Gastrocnemius medialis (tissue), 4 donors: ENCODE data around the gene CRAMP1.

Experiments
- CTCF ChIP-seq, 5 experiments: fragments of 450-650 bp in 3 of 5; fragments of 200-600 bp in 2 of 5; sonication (generic) in 2 of 5; IDR thresholded peaks in 4 of 5; conservative IDR thresholded peaks in 1 of 5; 1 replicate in 4 of 5; 2 replicates in 1 of 5; pipeline ENCODE4 v1.5.1; 2016 to 2019; ENCODE audit warnings: antibody characterized with exemption in 5 of 5, mild to moderate bottlenecking in 3 of 5, moderate library complexity in 3 of 5
- POLR2A ChIP-seq, 2 donors: fragments of 450-650 bp; IDR thresholded peaks; one replicate each; pipeline ENCODE4 v1.6.1; 2017; ENCODE audit warnings: antibody characterized with exemption in 2 of 2, mild to moderate bottlenecking in 2 of 2, moderate library complexity in 2 of 2

GRCh38 chr16:1621851-1622250, 9.7 kb downstream of the CRAMP1 start:
- TF ChIP-seq POLR2A (IDR thresholded peaks at IDR 0.05) (no peak), CTCF (IDR thresholded peaks at IDR 0.05 in 4 of 5, conservative IDR thresholded peaks at IDR 0.05 in 1 of 5) (no peak)
